Nephron progenitor cell (in vitro differentiated cells): ENCODE measurements around the gene TRIAP1.

ENCODE experiments used
- DNase-seq: peaks from one replicate; pipeline ENCODE4 v3.0.0; 2021
- H3K27ac Mint-ChIP-seq: 2 replicates; pipeline ENCODE4 v1.8.0; 2021; ENCODE audit warnings: mild to moderate bottlenecking, moderate library complexity, mixed read lengths
- H3K27me3 Mint-ChIP-seq: 2 replicates; pipeline ENCODE4 v1.8.0; 2021; ENCODE audit warnings: mild to moderate bottlenecking, low read depth, mixed read lengths; ENCODE audit not compliant: poor library complexity
- H3K36me3 Mint-ChIP-seq: 2 replicates; pipeline ENCODE4 v1.8.0; 2021; ENCODE audit warnings: low read depth, mixed read lengths
- H3K4me1 Mint-ChIP-seq: 2 replicates; pipeline ENCODE4 v1.8.0; 2021; ENCODE audit warnings: mixed read lengths
- H3K4me3 Mint-ChIP-seq: 2 replicates; pipeline ENCODE4 v1.8.0; 2021; ENCODE audit warnings: mild to moderate bottlenecking, moderate library complexity, mixed read lengths
- H3K9me3 Mint-ChIP-seq: 2 replicates; pipeline ENCODE4 v1.8.0; 2021; ENCODE audit warnings: mild to moderate bottlenecking, moderate library complexity, mixed read lengths
- TF ChIP-seq, protein P1 (sequence below): fragments of 200-600 bp; sonication (generic); IDR thresholded peaks from 2 replicates; pipeline ENCODE4 v1.5.0; 2021; ENCODE audit warnings: antibody characterized with exemption

Gene TRIAP1

GRCh38 chr12:120479458-120479857 lies 33.3 kb upstream of the TRIAP1 start:
- no peaks in the 10 kb centered on the region for H3K27me3 Mint-ChIP-seq
- DNase-seq = no peak
- H3K36me3 Mint-ChIP-seq = peaks cover 17% of the 10 kb centered on the region
- H3K9me3 Mint-ChIP-seq = no peaks in the 10 kb centered on the region
- TF ChIP-seq, protein P1, sequence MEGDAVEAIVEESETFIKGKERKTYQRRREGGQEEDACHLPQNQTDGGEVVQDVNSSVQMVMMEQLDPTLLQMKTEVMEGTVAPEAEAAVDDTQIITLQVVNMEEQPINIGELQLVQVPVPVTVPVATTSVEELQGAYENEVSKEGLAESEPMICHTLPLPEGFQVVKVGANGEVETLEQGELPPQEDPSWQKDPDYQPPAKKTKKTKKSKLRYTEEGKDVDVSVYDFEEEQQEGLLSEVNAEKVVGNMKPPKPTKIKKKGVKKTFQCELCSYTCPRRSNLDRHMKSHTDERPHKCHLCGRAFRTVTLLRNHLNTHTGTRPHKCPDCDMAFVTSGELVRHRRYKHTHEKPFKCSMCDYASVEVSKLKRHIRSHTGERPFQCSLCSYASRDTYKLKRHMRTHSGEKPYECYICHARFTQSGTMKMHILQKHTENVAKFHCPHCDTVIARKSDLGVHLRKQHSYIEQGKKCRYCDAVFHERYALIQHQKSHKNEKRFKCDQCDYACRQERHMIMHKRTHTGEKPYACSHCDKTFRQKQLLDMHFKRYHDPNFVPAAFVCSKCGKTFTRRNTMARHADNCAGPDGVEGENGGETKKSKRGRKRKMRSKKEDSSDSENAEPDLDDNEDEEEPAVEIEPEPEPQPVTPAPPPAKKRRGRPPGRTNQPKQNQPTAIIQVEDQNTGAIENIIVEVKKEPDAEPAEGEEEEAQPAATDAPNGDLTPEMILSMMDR = no peak
- H3K4me3 Mint-ChIP-seq = no peak overlapping the region
- peak overlapping the region; percentile 74 for H3K27ac Mint-ChIP-seq
- peaks cover 21% of the 10 kb centered on the region for H3K4me1 Mint-ChIP-seq

- Mint-ChIP-seq H3K36me3 (no peaks in the 10 kb centered on the region), H3K4me3 (no peak overlapping the region), H3K27ac (no peak overlapping the region), H3K4me1 (peaks cover 43% of the 10 kb centered on the region), H3K9me3 (no peaks in the 10 kb centered on the region), H3K27me3 (peaks cover 5% of the 10 kb centered on the region)
- TF ChIP-seq, protein P1 = no peak
- no peak for DNase-seq
These were observed 29.5 kb upstream of the TRIAP1 start for GRCh38 chr12:120475643-120476042.

DNA sequence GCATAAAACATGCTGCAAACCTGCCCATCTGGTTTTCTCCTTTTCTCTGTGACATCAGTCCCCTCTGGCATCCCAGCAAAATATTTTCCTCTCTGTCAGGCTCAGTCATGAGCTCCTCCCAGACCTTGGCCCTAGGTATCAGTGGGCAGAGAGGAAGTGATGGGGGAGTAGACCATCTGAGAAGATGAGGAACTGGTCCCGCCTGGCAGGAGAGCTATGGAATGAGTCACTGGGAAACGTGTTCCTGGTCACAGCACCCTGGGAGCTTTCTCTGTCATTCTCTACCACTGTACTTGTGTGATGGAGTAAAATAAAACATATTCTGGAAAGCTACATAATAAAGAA lies 28.4 kb upstream of the TRIAP1 start:
- peaks cover 50% of the 10 kb centered on the region for H3K4me1 Mint-ChIP-seq
- H3K27me3 Mint-ChIP-seq = peaks cover 7% of the 10 kb centered on the region
- no peaks in the 10 kb centered on the region for H3K36me3 Mint-ChIP-seq
- no peaks in the 10 kb centered on the region for H3K9me3 Mint-ChIP-seq
- no peak for DNase-seq
- H3K4me3 Mint-ChIP-seq = peak overlapping the region; percentile 49
- TF ChIP-seq, protein P1 = no peak
- no peak overlapping the region for H3K27ac Mint-ChIP-seq

DNA sequence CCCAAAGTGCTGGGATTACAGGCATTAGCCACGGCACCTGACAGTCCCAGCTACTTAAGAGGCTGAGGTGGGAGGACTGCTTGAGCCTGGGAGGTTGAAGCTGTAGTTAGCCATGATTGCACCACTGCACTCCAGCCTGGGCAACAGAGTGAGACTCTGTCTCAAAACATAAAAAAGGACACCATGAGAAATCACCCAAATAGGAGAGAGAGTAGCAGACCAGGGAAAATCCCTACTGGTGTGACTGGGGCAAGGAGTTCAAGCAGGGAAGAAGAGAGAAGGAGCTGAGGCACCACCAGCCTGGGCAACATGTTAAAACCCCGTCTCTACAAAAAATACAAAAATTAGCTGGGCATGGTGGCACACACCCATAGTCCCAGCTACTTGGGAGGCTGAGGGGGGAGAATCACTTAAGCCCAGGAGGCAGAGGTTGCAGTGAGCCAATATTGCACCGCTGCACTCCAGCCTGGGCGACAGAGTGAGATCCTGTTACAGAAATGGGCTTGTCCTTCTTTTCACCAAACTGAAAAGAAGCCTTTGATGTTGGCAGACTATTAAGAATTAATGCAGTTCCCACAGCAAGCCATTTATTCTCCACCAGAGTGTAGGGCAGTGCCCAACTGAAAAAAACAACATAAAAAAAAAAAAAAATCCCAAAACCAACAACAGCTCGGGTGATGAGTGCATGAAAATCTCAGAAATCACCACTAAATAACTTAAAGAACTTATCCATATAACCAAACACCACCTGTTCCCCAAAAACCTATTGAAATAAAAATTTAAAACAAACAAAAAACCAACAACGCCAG lies 27.8 kb upstream of the TRIAP1 start:
- Mint-ChIP-seq H3K27me3 (peaks cover 7% of the 10 kb centered on the region), H3K4me3 (peak overlapping the region; percentile 48), H3K36me3 (no peaks in the 10 kb centered on the region), H3K9me3 (no peaks in the 10 kb centered on the region), H3K27ac (peak overlapping the region; percentile 32), H3K4me1 (peaks cover 50% of the 10 kb centered on the region)
- no peak for DNase-seq
- TF ChIP-seq, protein P1 = no peak

DNA sequence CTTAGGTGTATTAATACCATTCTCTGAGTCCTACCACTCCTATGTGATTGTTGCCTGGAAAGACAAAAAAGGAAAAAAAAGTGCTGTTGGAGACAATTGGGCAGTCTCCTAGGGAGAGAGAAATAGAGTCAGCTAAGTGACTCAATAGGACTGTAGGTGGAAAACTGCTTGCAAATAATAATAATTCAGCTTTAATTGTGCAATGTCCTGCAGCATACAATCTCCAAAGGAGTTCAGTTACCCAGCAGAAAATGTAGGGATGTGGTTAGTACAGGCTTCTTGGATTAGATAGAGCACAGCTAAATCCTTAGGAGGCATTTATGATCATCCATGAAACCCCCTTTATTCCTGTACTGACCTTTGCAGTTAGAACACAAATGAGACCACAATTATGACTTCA lies 26.3 kb upstream of the TRIAP1 start:
- TF ChIP-seq, protein P1 = no peak

More for the DNA sequence above, 26.3 kb upstream of the TRIAP1 start:
- Mint-ChIP-seq H3K4me3 (no peak overlapping the region), H3K9me3 (no peaks in the 10 kb centered on the region), H3K36me3 (peaks cover 2% of the 10 kb centered on the region), H3K27me3 (peaks cover 7% of the 10 kb centered on the region), H3K27ac (no peak overlapping the region), H3K4me1 (peaks cover 61% of the 10 kb centered on the region)
- no peak for DNase-seq
